PC-3 (cell line): ENCODE results near the gene ABL1.

ENCODE experiments used
- EZH2 ChIP-seq: fragments of 300-600 bp; sonication (generic); IDR thresholded peaks from one replicate; pipeline ENCODE4 v1.6.1; 2017; ENCODE audit warnings: antibody characterized with exemption, mild to moderate bottlenecking, low read length; ENCODE audit not compliant: unreplicated experiment
- TF ChIP-seq, protein P1 (sequence below): fragments of 300-600 bp; sonication (generic); conservative IDR thresholded peaks from 2 replicates; pipeline ENCODE4 v1.5.1; 2017; ENCODE audit warnings: antibody characterized with exemption, low read depth, mild to moderate bottlenecking, low read length

DNA sequence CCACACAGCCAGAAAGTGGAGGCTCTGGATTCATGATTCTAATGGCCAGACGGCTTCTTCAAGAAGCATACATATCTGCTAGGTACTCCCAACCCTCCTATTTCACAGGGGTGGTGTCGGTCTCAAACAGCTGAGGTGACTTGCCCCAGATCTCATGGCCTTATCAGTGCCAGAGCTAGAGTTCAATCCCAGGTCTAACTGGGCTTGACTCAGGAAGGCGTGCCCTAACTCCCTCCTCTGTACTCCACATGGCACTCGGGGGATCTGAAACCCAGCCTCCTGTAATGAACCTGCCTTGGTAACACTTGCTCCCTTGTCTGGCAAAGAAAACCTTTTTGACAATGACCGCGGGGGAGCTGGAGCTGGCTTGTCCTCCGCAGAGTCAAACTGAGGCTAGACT lies 59.5 kb downstream of the ABL1 start:
- TF ChIP-seq, protein P1, sequence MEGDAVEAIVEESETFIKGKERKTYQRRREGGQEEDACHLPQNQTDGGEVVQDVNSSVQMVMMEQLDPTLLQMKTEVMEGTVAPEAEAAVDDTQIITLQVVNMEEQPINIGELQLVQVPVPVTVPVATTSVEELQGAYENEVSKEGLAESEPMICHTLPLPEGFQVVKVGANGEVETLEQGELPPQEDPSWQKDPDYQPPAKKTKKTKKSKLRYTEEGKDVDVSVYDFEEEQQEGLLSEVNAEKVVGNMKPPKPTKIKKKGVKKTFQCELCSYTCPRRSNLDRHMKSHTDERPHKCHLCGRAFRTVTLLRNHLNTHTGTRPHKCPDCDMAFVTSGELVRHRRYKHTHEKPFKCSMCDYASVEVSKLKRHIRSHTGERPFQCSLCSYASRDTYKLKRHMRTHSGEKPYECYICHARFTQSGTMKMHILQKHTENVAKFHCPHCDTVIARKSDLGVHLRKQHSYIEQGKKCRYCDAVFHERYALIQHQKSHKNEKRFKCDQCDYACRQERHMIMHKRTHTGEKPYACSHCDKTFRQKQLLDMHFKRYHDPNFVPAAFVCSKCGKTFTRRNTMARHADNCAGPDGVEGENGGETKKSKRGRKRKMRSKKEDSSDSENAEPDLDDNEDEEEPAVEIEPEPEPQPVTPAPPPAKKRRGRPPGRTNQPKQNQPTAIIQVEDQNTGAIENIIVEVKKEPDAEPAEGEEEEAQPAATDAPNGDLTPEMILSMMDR: no peak
- TF ChIP-seq EZH2: no peak
